ENCODE results near the gene EML6. TPM values are rescaled to one million over a fixed set of nuclear protein-coding genes. Genes with fewer than 3 reads are reported as not detected.
A peak's percentile ranks its signal among the peaks of the same experiment; 100 is the strongest.

EML6 gene
- total RNA-seq, 4 donors from 2014 or later: 2.3 to 15.1 (median 4.1) TPM

DNA sequence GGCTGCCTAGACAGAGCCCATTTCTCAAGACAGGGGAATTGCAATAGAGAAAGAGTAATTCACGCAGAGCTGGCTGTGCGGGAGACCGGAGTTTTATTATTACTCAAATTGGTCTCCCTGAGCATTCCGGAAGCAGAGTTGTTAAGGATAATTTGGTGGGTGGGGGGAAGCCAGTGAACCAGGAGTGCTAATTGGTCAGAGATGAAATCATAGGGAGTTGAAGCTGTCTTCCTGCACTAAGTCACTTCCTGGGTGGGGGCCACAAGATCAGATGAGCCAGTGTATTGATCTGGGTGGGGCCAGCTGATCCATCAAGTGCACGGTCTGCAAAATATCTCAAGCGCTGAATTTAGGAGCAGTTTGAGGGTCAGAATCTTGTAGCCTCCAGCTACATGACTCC, 242.0 kb downstream of the EML6 start:
- H3K4me1 ChIP-seq: peaks cover 34% of the 10 kb centered on the region
- 91% methylated on average over 6 of the region's 6 CpGs for WGBS
- H3K36me3 ChIP-seq: peaks cover 13% of the 10 kb centered on the region
- H3K4me3 ChIP-seq: no peak overlapping the region
- no peaks in the 10 kb centered on the region for H3K27me3 ChIP-seq
- DNase-seq (ENCODE audit: low spot score in 2 of 2): no peak
- TF ChIP-seq POLR2A (IDR thresholded peaks at IDR 0.05): no peak
- TF ChIP-seq POLR2AphosphoS5 (IDR thresholded peaks at IDR 0.05): no peak
- TF ChIP-seq EP300 (IDR thresholded peaks at IDR 0.05): no peak
- H3K27ac ChIP-seq: peak overlapping the region; percentile 39
- no peaks in the 10 kb centered on the region for H3K9me3 ChIP-seq

DNA sequence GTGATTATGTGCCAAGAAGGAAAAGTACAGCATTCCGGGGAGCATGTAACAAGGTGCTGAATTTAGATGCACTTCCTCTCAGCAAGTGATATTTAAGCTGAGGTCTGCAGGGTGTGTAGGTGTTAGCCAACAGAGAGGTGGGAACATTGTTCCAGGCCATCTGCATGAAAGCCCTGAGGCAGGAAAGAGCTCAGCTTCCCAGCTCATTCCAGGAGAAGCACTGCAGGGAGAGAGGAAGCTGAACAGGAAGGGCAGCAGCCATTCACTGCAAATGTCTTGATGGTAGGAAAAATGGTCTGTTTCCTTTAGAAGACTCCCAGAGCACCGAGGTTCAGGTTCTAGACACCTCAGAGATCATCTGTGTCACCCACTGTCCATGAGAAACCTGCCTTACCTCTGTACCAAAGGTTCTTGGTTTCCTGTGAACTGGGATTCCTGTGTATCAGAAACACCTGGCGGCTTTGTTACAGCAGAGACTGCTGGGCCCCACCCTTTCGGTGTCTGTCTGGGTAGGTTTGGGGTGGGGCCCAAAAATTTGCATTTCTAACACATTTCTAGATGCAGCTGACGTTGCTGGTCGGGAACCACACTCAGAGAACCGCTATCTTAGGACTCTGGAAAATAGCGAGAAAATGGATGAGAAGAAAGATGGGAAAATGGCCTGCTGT, 242.8 kb downstream of the EML6 start:
- Histone ChIP-seq H3K27me3 (no peaks in the 10 kb centered on the region), H3K9me3 (no peaks in the 10 kb centered on the region), H3K4me1 (peaks cover 34% of the 10 kb centered on the region), H3K36me3 (peaks cover 22% of the 10 kb centered on the region), H3K4me3 (no peak overlapping the region), H3K27ac (peak overlapping the region; percentile 39)
- no peak for DNase-seq (ENCODE audit: low spot score in 2 of 2)
- 60% methylated on average over 7 of the region's 8 CpGs for WGBS
- TF ChIP-seq POLR2A (IDR thresholded peaks at IDR 0.05) (no peak), POLR2AphosphoS5 (IDR thresholded peaks at IDR 0.05) (peak in 1 of 3 donors; percentile 18)

DNA sequence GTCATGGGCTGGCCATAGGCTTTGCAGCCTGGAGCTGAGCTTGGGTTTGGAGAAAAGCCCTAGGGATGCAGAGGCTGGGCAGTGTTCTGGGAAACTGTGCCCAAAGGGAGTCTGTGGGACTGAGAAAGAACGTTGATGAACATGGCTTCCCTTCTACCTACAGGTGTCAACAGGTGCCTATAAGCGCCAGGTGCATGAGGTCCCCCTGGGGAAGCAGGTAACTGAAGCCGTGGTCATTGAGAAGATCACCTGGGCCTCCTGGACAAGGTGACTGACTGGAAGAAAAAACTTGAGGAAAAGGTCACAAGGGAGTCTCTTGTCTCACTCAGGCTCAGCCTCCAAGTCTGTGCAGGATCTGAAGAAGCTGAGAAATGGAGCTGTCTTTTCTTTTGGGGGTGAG, 243.4 kb downstream of the EML6 start:
- WGBS: 88% methylated on average over 3 of the region's 3 CpGs
- Histone ChIP-seq H3K27ac (no peak overlapping the region), H3K27me3 (no peaks in the 10 kb centered on the region), H3K4me1 (peaks cover 34% of the 10 kb centered on the region), H3K4me3 (no peak overlapping the region), H3K9me3 (no peaks in the 10 kb centered on the region), H3K36me3 (peaks cover 22% of the 10 kb centered on the region)
- DNase-seq (ENCODE audit: low spot score in 2 of 2): no peak
- TF ChIP-seq, protein P1, sequence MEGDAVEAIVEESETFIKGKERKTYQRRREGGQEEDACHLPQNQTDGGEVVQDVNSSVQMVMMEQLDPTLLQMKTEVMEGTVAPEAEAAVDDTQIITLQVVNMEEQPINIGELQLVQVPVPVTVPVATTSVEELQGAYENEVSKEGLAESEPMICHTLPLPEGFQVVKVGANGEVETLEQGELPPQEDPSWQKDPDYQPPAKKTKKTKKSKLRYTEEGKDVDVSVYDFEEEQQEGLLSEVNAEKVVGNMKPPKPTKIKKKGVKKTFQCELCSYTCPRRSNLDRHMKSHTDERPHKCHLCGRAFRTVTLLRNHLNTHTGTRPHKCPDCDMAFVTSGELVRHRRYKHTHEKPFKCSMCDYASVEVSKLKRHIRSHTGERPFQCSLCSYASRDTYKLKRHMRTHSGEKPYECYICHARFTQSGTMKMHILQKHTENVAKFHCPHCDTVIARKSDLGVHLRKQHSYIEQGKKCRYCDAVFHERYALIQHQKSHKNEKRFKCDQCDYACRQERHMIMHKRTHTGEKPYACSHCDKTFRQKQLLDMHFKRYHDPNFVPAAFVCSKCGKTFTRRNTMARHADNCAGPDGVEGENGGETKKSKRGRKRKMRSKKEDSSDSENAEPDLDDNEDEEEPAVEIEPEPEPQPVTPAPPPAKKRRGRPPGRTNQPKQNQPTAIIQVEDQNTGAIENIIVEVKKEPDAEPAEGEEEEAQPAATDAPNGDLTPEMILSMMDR (IDR thresholded peaks at IDR 0.05): no peak
- TF ChIP-seq POLR2AphosphoS5 (IDR thresholded peaks at IDR 0.05): no peak
- TF ChIP-seq EP300 (IDR thresholded peaks at IDR 0.05): no peak
- no peak for TF ChIP-seq POLR2A (IDR thresholded peaks at IDR 0.05)

DNA sequence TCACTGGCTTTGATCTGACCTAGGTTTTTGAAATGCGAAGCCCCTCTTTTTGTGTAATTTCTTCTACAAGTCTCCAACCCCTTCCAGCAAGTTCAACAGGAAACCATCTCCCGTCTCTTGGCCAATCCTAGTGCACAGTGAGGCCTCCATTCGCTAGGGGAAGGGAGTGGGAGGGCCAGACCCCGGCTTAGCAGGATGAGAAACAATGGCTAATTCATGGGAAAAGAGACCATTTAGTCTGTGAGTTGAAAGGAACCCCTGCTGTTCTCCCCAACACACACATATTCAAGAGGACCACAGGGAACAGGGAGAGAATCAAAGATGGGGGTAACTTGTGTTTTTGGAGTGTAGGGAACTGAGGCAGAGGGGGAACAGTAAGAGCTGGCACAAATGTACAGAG, 243.8 kb downstream of the EML6 start:
- 80% methylated on average over 4 of the region's 4 CpGs for WGBS
- no peak for TF ChIP-seq POLR2A (IDR thresholded peaks at IDR 0.05)
- TF ChIP-seq EP300 (IDR thresholded peaks at IDR 0.05): no peak
- TF ChIP-seq, protein P1 (IDR thresholded peaks at IDR 0.05): no peak
- TF ChIP-seq POLR2AphosphoS5 (IDR thresholded peaks at IDR 0.05): no peak
- Histone ChIP-seq H3K27me3 (no peaks in the 10 kb centered on the region), H3K27ac (no peak overlapping the region), H3K4me3 (no peak overlapping the region), H3K4me1 (peaks cover 36% of the 10 kb centered on the region), H3K9me3 (no peaks in the 10 kb centered on the region), H3K36me3 (peaks cover 22% of the 10 kb centered on the region)
- no peak for DNase-seq (ENCODE audit: low spot score in 2 of 2)

DNA sequence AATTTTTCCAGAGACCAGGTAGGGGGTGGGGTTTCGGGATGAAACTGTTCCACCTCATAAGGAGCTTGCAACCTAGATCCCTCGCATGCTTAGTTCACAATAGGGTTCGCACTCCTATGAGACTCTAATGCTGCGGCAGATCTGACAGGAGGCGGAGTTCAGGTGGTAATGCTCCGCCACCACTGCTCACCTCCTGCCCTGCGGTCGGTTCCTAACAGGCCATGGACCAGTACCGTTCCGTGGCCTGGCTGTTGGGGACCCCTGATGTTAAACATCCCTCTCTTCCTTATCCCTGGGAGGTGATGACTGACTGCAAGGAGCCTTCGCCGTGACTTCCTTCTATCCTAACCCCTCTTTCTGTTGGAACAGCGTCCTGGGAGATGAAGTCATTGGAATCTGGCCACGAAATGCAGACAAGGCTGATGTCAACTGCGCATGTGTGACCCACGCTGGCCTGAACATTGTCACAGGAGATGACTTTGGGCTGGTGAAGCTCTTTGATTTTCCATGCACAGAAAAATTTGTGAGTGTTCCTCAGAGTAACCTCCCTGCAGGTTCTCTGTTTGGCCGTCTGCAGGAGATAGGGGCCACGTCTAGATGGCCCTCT, 244.4 kb downstream of the EML6 start:
- no peaks in the 10 kb centered on the region for H3K9me3 ChIP-seq
- no peak overlapping the region for H3K27ac ChIP-seq
- H3K4me1 ChIP-seq: peaks cover 40% of the 10 kb centered on the region
- peaks cover 22% of the 10 kb centered on the region for H3K36me3 ChIP-seq
- no peaks in the 10 kb centered on the region for H3K27me3 ChIP-seq
- TF ChIP-seq, protein P1 (IDR thresholded peaks at IDR 0.05): no peak
- TF ChIP-seq EP300 (IDR thresholded peaks at IDR 0.05) (no peak), POLR2A (IDR thresholded peaks at IDR 0.05) (no peak), POLR2AphosphoS5 (IDR thresholded peaks at IDR 0.05) (no peak)
- DNase-seq (ENCODE audit: low spot score in 2 of 2): no peak
- no peak overlapping the region for H3K4me3 ChIP-seq
- WGBS: 99% methylated on average over 15 of the region's 18 CpGs

DNA sequence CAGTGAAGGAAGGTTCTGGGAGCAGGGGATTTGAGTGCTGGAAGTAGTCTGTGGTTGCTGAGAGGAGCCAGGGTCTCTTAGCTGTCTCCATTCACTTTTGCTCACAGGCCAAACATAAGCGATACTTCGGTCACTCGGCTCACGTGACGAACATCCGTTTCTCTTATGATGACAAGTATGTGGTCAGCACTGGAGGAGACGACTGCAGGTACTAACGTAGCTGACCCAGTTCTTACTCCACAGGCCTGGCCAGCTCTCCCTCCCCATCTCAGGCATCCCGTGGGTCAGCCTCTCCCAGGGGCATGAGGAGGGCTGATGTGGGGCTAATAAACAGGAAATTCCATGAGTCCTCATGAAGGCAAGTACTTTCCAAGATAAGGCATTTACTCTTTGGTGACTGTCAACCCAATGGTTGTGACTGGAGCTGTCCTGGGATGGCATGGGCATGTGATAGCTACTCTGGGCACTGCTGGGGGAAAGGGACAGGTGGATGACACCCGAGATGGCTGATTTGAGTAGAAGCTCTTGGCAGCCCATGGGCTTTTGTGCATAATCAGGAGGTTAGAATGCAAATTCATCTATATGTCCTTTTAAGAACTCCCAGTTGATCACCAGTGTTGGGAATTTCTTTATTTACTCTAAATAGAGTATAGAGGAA, 245.2 kb downstream of the EML6 start:
- no peaks in the 10 kb centered on the region for H3K27me3 ChIP-seq
- H3K4me3 ChIP-seq: no peak overlapping the region
- peaks cover 22% of the 10 kb centered on the region for H3K36me3 ChIP-seq
- H3K4me1 ChIP-seq: peaks cover 41% of the 10 kb centered on the region
- DNase-seq (ENCODE audit: low spot score in 2 of 2): no peak
- TF ChIP-seq EP300 (IDR thresholded peaks at IDR 0.05) (no peak), POLR2A (IDR thresholded peaks at IDR 0.05) (no peak), POLR2AphosphoS5 (IDR thresholded peaks at IDR 0.05) (no peak)
- TF ChIP-seq, protein P1 (IDR thresholded peaks at IDR 0.05): no peak
- H3K27ac ChIP-seq: no peak overlapping the region
- no peaks in the 10 kb centered on the region for H3K9me3 ChIP-seq
- 95% methylated on average over 9 of the region's 10 CpGs for WGBS
